T-helper 2 cell treated with Interferon-gamma antibody and Interleukin-4, amounts not matched to agents 100 ng/mL and 5 ng/mL, for 36 hours (primary cell): ENCODE data around the gene DYNLT2. TPM values are rescaled to one million over a fixed set of nuclear protein-coding genes. Genes with fewer than 3 reads are reported as not detected.
"Not testable (repeated sequence)": the region's sequence is repeated elsewhere in the genome, so short reads cannot be mapped to it uniquely, and the experiment has no call there.

Source experiments
- intact Hi-C: fragments of 100-400 bp; cut with micrococcal nuclease; formaldehyde crosslinking; loops from one replicate; pipeline ENCODE4 v1.15.1; 2023
- total RNA-seq: library from RNA; stranded (reverse); gene quantifications from 2 replicates; pipeline ENCODE4 v1.2.3, GENCODE V29; 2022

DYNLT2 gene
- total RNA-seq, 1 donor from 2014 or later = 2.0 TPM

- intact Hi-C loops = no loop called here
Observed at GRCh38 chr6:169783971-169784820, 32.8 kb upstream of the DYNLT2 start.

- intact Hi-C loops = no loop called here
Observed at GRCh38 chr6:169783401-169783800, 32.0 kb upstream of the DYNLT2 start.

GRCh38 chr6:169782966-169783365 lies 31.6 kb upstream of the DYNLT2 start:
- intact Hi-C loops = no loop called here

GRCh38 chr6:169780571-169781091 lies 29.3 kb upstream of the DYNLT2 start:
- intact Hi-C loops = no loop called here

- intact Hi-C loops = no loop called here
Observed at GRCh38 chr6:169779896-169780295, 28.5 kb upstream of the DYNLT2 start.

GRCh38 chr6:169779092-169779815 lies 27.9 kb upstream of the DYNLT2 start:
- intact Hi-C loops = no loop called here

GRCh38 chr6:169778646-169779045 lies 27.3 kb upstream of the DYNLT2 start:
- intact Hi-C loops = no loop called here

- intact Hi-C loops = no loop called here
Observed at GRCh38 chr6:169777896-169778295, 26.5 kb upstream of the DYNLT2 start.

GRCh38 chr6:169776379-169776778 lies 25.0 kb upstream of the DYNLT2 start:
- intact Hi-C loops = no loop called here

- intact Hi-C loops = no loop called here
Observed at GRCh38 chr6:169775321-169775720, 23.9 kb upstream of the DYNLT2 start.

GRCh38 chr6:169774347-169774746 lies 23.0 kb upstream of the DYNLT2 start:
- intact Hi-C loops = no loop called here

- intact Hi-C loops = no loop called here
Observed at GRCh38 chr6:169766921-169767736, 15.8 kb upstream of the DYNLT2 start.

GRCh38 chr6:169766232-169766631 lies 14.9 kb upstream of the DYNLT2 start:
- intact Hi-C loops = no loop called here

- intact Hi-C loops = not testable (repeated sequence)
Observed at GRCh38 chr6:169765789-169766188, 14.4 kb upstream of the DYNLT2 start.

GRCh38 chr6:169763881-169764280 lies 12.5 kb upstream of the DYNLT2 start:
- intact Hi-C loops = no loop called here

- intact Hi-C loops = no loop called here
Observed at GRCh38 chr6:169763308-169763707, 11.9 kb upstream of the DYNLT2 start.

GRCh38 chr6:169755162-169755561 lies 3.8 kb upstream of the DYNLT2 start:
- intact Hi-C loops = no loop called here

- intact Hi-C loops = no loop called here
Observed at GRCh38 chr6:169752074-169752623, 777 bp upstream of the DYNLT2 start.

GRCh38 chr6:169746556-169746955 lies 4.8 kb downstream of the DYNLT2 start:
- intact Hi-C loops = no loop called here

- intact Hi-C loops = no loop called here
Observed at GRCh38 chr6:169745405-169745804, 6.0 kb downstream of the DYNLT2 start.

GRCh38 chr6:169741344-169741743 lies 10.0 kb downstream of the DYNLT2 start:
- intact Hi-C loops = no loop called here
